ENCODE measurements around the gene TICRR.
"Not testable (repeated sequence)": the region's sequence is repeated elsewhere in the genome, so short reads cannot be mapped to it uniquely, and the experiment has no call there.

The TICRR gene, protein sequence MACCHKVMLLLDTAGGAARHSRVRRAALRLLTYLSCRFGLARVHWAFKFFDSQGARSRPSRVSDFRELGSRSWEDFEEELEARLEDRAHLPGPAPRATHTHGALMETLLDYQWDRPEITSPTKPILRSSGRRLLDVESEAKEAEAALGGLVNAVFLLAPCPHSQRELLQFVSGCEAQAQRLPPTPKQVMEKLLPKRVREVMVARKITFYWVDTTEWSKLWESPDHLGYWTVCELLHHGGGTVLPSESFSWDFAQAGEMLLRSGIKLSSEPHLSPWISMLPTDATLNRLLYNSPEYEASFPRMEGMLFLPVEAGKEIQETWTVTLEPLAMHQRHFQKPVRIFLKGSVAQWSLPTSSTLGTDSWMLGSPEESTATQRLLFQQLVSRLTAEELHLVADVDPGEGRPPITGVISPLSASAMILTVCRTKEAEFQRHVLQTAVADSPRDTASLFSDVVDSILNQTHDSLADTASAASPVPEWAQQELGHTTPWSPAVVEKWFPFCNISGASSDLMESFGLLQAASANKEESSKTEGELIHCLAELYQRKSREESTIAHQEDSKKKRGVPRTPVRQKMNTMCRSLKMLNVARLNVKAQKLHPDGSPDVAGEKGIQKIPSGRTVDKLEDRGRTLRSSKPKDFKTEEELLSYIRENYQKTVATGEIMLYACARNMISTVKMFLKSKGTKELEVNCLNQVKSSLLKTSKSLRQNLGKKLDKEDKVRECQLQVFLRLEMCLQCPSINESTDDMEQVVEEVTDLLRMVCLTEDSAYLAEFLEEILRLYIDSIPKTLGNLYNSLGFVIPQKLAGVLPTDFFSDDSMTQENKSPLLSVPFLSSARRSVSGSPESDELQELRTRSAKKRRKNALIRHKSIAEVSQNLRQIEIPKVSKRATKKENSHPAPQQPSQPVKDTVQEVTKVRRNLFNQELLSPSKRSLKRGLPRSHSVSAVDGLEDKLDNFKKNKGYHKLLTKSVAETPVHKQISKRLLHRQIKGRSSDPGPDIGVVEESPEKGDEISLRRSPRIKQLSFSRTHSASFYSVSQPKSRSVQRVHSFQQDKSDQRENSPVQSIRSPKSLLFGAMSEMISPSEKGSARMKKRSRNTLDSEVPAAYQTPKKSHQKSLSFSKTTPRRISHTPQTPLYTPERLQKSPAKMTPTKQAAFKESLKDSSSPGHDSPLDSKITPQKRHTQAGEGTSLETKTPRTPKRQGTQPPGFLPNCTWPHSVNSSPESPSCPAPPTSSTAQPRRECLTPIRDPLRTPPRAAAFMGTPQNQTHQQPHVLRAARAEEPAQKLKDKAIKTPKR (N-terminal part only)

DNA sequence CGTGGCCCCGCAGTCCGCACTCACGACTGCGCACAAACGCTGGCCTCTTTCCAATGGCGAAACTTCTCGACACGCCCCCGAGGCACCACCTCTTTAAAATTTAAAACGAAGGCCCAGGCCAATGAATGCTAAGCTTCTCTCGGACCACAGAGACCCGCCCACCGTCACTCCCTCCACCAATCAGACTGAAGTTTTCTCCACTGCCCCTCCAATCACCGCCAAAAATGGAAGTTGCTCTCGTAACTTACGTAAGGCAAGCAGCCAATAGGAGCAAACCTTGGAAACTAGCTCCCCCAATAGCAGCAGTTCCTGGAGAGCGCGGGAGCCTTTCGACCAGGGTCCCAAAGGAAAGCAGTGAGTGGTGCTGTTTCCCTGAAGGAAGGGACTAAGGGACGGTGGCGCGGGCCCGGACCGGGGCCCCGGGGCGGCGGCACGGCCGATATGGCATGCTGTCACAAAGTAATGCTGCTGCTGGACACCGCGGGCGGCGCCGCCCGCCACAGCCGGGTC is at the start of gene TICRR:
TICRR (plus strand) TSS at position 324 of the 510 bp plus-strand sequence; CDS start at position 442, 118 bp downstream.
- DNase-seq = peak; percentile 97

DNA sequence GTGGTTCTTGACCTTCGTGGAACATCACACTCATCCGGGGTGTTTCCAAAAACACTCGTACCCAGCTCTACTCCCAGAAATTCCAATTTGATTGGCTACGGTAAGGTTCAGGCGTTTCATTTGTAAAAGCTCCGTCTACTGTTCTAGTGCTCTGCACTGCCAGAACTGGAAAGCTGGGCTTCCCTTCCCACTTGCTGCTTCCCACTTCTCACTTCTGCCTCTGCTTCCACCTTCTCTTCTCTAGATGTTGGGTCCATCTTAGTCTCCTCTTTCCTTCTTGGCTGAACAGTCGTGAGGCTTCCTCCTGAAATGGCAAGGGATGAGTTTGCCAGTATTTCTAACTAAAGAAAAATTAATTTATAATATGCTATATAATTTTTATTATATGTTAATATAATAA is 49.1 kb upstream of the TICRR start:
- DNase-seq = no peak

DNA sequence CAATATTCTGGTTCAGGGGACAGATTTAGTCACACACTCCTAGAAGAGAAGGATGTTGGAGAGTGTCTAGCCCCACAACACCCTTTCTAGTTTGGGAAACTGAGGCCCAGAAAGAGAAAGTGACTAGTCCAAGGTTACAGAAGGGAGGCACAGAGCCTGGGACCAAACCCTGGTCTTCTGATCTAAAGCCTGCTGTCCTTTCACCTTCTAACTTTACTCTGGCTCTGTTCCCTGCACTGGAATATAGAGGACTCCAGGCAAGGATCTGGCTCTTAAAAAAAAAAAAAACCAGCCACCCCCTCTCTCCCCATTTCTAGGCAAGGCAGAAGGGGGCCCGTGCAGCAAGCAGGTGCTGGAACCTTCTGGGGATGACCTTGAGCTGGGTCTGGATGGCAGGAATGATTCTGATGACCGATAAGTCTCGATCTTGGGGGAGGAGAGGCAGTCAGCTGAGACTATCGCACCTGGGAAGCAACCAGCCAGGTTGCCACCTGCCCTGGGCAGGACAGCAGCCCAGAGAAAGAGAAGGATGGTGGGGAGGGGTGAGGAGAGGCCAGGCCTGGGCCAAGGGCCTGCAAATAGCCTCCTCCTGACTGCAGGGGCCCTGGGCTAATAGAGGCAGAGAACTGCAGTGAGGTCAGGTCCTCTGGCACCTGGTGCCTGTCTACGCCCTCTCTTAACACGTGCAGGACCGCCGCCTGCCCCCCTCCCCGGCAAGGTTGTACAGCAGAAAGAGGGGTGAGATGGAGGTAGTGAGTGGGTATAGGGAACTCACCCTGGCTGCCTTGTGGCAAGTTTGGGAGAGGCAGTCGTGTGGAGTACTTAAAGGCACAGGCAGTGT is 48.4 kb upstream of the TICRR start:
- no peak for DNase-seq

DNA sequence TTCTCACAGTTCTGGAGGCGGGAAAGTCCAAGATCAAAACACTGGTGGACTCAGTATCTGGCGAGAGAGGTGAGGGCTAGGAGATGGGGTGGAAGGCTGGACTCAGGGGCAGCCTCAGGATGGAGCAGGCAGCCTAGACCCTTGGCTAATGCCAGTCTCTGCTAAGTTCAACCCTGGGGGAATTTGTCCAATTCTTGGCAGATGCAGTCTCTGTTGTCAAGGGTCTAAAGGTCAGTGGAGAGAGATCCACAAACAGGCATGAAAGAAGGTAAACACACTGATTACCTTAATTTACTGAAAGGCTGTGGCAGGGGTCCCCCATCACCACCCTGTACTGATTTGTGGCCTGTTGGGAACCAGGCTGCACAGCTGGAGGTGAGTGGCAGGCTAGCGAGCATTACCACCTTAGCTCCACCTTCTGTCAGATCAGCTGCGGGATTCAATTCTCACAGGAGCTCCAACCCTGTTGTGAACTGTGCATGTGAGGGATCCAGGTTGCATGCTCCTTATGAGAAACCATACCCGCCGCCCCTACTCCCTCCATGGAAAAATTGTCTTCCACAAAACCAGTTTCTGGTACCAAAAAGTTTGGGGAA is 46.4 kb upstream of the TICRR start:
- DNase-seq = no peak

DNA sequence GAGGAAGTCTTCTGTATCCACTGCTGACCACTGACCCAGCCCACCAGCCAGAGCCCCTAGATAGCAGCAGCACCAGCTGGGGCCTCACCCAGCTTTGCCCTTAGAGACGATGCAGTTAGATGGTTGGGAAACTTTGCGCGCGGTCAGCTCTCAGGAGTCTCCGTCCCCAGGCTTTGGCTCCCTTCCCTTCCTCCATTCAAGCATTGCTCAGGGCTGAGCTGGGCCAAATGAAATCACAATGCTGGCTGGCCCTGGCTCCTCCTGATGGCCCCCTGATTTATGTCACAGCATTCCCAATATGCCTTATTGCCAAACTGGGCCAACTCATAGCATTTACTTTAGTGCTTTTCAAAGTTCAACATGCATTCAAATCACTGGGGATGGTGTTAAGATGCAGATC is 44.3 kb upstream of the TICRR start:
- DNase-seq = no peak

DNA sequence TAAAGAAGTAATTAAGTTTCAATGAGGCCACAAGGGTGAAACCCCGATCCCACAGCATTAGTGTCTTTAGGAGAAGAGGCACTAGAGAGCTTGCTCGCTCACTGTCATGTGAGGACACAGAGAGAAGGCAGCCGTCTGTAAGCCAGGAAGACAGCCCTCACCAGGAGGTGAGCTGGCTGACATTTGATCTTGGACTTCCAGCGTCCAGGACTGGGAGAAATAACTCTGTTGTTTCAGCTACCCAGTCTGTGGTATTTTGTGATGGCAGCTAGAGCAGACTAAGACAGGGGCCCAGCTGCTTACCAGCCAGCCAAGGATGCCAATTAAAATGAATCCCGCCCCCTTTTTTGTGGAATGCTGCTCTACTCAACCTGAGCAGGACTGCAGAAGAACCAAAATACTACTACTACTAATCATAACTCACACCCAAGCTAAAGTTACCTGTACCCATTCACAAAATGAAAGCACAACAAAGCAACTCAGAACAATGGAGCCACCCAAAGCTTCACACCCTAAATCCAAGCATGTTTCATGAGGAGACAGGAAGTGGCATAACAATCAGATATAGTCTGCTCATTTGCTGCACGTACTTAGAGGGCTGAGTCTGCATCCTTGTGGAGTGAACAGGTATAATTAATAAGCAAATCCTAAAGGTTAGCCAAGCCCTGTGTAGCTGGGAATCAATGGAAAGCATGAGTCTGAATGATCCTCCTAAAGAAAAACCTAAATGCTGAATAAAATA is 43.3 kb upstream of the TICRR start:
- DNase-seq = no peak

DNA sequence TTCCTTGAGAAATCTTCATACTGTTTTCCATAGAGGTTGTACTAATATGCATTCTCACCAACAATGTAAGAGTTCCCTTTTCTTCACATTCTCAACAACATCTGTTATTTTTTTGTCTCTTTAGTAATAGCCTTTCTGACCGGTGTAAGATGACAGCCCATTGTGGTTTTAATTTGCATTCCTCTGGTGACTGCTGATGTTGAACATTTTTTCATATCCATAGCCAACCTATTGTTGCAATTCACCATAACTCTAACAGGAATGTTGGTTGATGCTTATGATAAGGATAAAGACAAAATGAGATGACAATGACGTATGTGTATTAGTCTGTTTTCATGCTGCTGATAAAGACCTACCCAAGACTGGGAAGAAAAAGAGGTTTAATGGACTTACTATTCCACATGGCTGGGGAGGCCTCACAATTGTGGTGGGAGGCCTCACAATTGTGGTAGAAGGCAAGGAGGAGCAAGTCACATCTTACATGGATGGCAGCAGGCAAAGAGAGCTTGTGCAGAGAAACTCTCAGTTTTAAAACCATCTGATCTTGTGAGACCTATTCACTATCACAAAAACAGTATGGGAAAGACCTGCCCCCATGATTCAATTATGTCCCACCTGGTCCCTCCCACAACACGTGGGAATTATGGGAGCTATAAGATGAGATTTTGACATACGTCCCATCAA is 41.3 kb upstream of the TICRR start:
- no peak for DNase-seq

DNA sequence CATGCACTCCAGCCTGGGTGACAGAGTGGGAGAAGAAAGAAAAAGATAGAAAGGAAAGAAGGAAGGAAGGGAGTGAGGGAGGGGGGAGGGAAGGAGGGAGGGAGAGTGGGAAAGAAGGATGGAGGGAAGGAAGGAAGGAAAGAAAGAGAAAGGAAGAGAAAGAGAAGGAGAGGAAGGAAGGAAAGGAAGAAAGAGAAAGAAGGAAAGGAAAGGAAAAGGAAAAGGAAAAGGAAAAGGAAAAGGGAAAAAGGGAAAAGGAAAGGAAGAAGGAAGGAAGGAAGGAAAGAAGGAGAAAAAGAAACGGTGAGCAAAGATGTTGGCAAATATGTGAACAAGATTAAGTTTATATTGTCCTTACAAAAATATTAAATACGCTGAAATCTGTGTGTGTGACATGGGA is 36.2 kb upstream of the TICRR start:
- DNase-seq = no peak

DNA sequence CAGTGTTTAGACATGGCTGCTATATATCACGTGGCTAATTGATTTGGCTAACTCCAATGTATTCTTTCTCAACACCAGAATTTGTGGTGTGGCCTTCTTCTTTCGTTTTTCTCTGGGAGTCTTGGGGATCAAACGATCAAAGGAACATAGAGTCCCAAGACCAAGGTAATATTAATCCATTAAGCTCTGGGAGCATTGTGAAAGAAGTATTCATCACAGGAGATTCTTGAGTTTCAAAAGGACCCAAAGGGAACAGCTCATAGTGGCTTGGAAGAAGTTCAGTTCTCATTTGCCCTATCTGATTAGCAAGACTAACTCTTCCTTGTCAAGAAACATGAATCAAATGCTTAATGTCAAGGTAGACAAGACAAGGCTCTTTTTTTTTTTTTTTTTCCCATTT is 32.9 kb upstream of the TICRR start:
- DNase-seq = no peak

DNA sequence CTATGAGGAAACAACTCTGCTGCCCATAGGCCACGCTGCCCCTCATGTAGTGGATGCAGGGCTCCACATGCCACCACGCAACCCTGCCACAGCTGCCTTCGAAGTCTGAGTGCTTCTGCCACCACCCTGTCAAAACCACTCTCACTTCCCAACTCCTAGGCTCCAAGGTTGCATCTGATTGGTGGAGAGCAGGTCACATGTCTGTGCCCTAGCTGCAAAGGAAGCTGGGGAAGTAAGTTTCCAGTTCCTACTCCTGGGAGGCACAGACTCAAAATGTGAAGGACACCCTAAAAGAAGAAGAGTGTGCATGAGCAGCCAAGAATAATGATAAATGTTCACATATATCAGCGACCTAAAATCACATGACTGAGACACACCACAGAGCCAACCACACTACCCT is 31.9 kb upstream of the TICRR start:
- DNase-seq = no peak

DNA sequence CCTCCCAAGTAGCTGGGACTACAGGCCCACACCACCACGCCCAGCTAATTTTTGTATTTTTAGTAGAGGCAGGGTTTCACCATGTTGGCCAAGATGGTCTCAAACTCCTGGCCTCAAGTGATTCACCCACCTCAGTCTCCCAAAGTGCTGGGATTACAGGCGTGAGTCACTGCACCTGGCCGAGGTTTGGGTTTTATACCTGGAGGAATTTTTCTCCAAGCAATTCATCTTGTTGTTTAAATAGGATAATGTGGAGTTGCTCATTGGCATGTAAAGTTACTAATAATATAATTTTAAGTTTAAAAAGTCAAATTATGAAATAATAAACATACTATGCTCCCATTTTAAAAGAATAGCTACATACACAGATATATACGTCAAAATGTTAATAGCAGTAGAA is 26.1 kb upstream of the TICRR start:
- DNase-seq = not testable (repeated sequence)

DNA sequence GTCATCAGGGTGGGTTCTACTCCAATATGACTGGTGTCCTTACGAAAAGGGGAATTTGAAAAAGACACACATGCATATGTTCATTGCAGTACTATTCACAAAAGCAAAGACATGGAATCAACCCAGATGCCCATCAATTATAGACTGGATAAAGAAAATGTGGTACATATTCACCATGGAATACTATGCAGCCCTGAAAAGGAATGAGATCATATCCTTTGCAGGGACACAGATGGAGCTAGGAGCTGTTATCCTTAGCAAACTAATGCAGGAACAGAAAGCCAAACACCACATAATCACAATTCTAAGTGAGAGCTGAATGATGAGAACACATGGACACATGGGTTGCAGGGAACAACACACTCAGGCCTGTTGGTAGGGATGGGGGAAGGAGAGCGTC is 24.8 kb upstream of the TICRR start:
- DNase-seq = no peak

DNA sequence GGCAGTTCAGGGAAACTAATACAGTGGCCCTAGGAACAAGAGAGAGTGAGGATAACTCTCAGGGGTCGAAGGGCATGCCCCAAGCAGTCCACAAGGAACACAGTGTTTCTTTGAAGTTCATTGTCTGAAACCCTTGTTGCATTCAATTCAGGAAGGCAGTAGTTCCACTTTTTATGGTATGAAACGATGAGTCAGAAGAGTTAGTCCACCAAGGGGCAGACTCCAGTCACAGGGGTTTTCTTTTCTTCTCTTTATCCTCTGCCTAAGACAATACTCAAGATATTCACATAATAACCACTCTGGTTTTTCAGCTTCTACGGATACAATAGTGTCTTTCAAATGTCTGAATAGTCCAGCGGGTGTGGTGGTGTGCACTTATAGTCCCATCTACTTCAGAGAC is 23.7 kb upstream of the TICRR start:
- no peak for DNase-seq

DNA sequence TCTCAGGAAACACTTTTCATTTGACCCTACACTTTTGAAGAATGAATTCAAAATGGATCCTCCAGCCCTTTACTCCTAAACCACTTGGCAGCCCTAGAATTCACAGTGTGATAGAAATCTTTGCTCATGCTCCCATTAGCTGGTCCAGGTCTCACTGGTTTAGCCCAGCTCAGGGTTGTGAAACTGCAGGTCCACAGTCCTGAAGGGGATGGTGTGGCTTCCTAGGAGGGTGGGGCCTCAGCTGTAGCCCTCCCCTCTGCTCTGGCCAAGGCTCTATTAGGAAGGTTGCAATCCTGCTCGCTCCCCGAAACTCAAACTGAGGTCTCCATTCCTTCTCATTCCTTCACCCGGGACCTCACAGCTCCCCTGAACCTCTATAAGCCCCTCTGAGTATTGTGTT is 21.6 kb upstream of the TICRR start:
- DNase-seq = no peak

DNA sequence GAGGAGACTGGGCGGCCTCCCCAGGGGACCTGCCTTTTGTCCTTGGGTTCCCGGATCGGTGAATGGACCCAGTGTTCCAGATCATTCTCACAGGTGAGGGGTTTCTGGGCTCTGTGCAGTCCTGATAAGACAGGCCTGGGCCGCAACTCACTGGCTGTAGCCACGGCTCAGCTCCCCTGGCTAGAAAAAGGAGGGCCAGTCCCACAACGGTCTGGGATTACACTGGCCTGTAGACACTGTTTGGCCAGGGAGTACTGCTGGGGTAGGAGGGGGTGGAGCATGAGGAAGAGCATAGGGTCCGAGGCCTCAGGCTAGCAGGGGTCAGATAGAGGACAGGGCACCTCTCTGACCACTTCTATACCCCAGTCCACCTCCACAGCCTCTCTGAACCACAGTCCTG is 21.0 kb upstream of the TICRR start:
- no peak for DNase-seq

DNA sequence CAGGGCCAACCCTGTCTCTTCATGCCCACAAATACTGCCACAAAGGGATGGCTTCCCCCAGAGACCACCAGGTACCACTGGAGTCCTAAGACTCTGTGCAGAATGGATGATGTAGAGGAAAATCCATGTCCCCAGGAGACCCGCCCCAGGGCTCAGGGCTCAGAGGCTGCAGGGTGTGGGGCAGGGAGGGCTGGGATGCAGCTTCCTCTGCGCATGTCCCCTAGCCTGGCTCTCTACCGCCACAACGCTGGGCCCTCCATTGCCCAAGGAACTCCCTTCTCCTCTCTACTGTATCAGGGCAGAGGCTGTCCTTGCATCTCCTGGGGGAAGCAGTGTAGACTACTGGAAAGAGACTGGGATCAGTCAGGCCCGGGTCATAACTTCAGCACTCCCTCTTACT is 19.5 kb upstream of the TICRR start:
- DNase-seq = no peak

DNA sequence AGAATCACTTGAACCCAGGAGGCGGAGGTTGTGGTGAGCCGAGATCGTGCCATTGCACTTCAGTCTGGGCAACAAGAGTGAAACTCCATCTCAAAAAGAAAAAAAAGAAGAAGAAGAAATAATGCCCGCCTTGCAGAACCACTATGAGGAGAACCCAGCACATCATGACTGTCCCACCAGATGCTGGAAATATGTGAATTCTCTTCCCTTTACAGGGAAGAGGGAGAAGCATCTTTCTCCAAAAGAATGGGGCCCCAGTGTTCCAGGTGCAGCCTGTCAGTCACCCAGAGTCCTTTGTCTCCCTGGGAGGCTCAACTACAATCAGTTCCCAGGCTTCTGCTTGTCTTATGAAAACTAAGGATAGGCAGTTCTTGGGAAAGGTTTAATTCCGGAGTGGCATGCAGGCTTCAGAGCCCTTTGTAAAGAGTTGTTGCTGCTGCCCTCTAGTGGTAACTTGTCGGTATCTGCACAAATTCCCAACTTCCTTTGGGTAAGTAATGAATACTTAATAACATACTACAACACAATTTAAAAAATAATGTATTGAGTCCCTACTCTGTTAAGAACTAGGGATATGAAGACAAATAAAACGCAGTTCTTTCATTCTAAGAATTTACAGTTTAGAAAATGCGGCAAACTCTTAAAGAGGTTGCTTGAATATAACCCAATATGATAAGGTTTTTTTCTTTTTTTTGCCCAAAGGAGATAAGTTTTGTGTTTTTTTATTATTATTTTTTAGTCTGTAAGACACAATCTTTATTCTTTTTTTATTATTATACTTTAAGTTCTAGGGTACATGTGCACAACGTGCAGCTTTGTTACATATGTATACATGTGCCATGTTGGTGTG is 18.6 kb upstream of the TICRR start:
- DNase-seq = peak; percentile 76

DNA sequence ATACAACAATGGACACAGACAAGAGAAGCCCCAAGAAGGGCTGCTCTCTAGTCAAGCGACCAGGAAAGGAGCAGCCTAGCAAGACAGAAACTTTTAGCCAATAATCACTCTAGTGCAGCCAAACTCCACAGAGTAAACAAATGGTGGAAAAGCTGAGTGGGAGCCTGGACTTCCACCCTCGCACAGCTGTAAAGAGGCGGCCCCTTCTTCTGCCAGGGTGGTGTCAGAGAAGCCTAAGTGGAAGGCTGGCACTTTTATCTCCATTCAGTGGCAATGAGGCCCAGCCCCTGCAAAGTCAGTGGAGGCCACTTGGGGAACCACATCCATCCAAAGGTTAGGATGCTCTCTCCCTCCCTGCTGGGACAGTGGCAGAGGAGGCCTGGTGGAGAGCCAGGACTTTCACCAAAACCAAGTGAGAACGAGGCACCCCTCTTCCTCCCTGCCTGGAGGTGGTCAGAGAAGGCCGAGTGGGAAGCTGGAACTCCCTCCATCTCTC is 15.5 kb upstream of the TICRR start:
- DNase-seq = no peak

DNA sequence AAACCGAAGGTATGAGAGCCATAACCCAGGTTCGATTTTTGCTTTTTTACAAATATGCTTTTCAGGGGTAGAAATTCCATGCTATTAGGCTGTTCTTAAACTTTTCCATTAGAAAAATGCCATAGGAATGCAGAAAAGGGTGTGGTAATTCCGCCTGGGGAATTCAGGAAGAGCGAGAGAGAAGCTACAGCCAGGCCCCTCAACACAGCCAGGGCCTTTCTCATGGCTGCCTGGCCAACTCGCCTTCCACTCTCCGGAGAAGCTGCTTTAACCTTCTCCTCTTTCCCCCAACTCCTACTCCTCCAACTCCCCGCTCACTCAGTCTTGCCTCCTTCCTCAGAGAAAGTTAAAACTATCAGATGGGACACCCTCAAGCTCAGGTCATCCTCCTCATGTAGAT is 9.1 kb upstream of the TICRR start:
- no peak for DNase-seq

All from midbrain (tissue), 1 donor.